ENCODE results near the gene KISS1. TPM values are rescaled to one million over a fixed set of nuclear protein-coding genes. Genes with fewer than 3 reads are reported as not detected.

The KISS1 gene
- polyA plus RNA-seq, 1 donor from 2014 or later = not detected

GRCh38 chr1:204202481-204202880 is 6.2 kb upstream of the KISS1 start:
- Histone ChIP-seq H3K9me3 (ENCODE audit: low read length) (no peaks in the 10 kb centered on the region), H3F3A (ENCODE audit: insufficient read depth, low read length, poor library complexity, severe bottlenecking) (no peaks in the 10 kb centered on the region), H3K27me3 (ENCODE audit: insufficient read depth, low read depth, low read length) (peaks cover 5% of the 10 kb centered on the region), H3K9ac (ENCODE audit: low read length) (no peak overlapping the region), H2AFZ (ENCODE audit: low read depth, low read length) (no peak overlapping the region), H4K20me1 (ENCODE audit: insufficient read depth) (no peaks in the 10 kb centered on the region), H3K79me2 (replicated peaks; ENCODE audit: insufficient read depth, low read length) (no peaks in the 10 kb centered on the region), H3K4me2 (ENCODE audit: low read length) (no peak overlapping the region), H3K4me3 (ENCODE audit: low read length) (no peak overlapping the region), H3K36me3 (ENCODE audit: insufficient read depth, low read length) (no peaks in the 10 kb centered on the region), H3K27ac (ENCODE audit: low read length) (no peak overlapping the region), H3K9me2 (ENCODE audit: insufficient read depth, low read length) (no peaks in the 10 kb centered on the region)
- no peak for TF ChIP-seq CTCF (IDR thresholded peaks at IDR 0.05; ENCODE audit: poor library complexity, severe bottlenecking)
- TF ChIP-seq SMC3 (conservative IDR thresholded peaks at IDR 0.05; ENCODE audit: poor library complexity) = no peak

- Histone ChIP-seq H3K4me3 (ENCODE audit: low read length) (no peak overlapping the region), H3K27me3 (ENCODE audit: insufficient read depth, low read depth, low read length) (peaks cover under 1% of the 10 kb centered on the region), H3K9me3 (ENCODE audit: low read length) (no peaks in the 10 kb centered on the region), H3K27ac (ENCODE audit: low read length) (no peak overlapping the region), H3K4me2 (ENCODE audit: low read length) (no peak overlapping the region), H3K36me3 (ENCODE audit: insufficient read depth, low read length) (no peaks in the 10 kb centered on the region), H3K9me2 (ENCODE audit: insufficient read depth, low read length) (no peaks in the 10 kb centered on the region), H3K9ac (ENCODE audit: low read length) (no peak overlapping the region), H4K20me1 (ENCODE audit: insufficient read depth) (no peaks in the 10 kb centered on the region), H3F3A (ENCODE audit: insufficient read depth, low read length, poor library complexity, severe bottlenecking) (no peaks in the 10 kb centered on the region), H3K79me2 (replicated peaks; ENCODE audit: insufficient read depth, low read length) (no peaks in the 10 kb centered on the region), H2AFZ (ENCODE audit: low read depth, low read length) (no peak overlapping the region)
- TF ChIP-seq MXI1 (conservative IDR thresholded peaks at IDR 0.05; ENCODE audit: poor library complexity, severe bottlenecking) (no peak), POLR2AphosphoS5 (IDR thresholded peaks at IDR 0.05) (no peak), TAF1 (IDR thresholded peaks at IDR 0.05; ENCODE audit: low read depth) (no peak), EP300 (conservative IDR thresholded peaks at IDR 0.05; ENCODE audit: poor library complexity, severe bottlenecking) (no peak), SMC3 (conservative IDR thresholded peaks at IDR 0.05; ENCODE audit: poor library complexity) (no peak), RAD21 (conservative IDR thresholded peaks at IDR 0.05) (no peak), CTCF (IDR thresholded peaks at IDR 0.05; ENCODE audit: poor library complexity, severe bottlenecking) (no peak), EZH2 (IDR thresholded peaks at IDR 0.05; ENCODE audit: borderline replicate concordance, insufficient read depth, low read length, poor library complexity, severe bottlenecking) (no peak), REST (IDR thresholded peaks at IDR 0.05; ENCODE audit: borderline replicate concordance) (no peak)
These were observed 5.2 kb upstream of the KISS1 start for GRCh38 chr1:204201348-204202040.

All from neural cell (in vitro differentiated cells).